OCI-LY3 (cell line): ENCODE measurements around the gene PARP12.

ENCODE experiments used
- H2AFZ ChIP-seq: fragments of 200-600, 300-600 bp; shearing (Covaris generic); 2 replicates; pipeline ENCODE4 v1.6.0; 2014; ENCODE audit warnings: antibody characterized with exemption, low read depth, low read length
- H3K27ac ChIP-seq: fragments of 200-600, 300-600 bp; sonication (generic); 2 replicates; pipeline ENCODE4 v1.5.1; 2014; ENCODE audit warnings: mild to moderate bottlenecking, low read length, moderate library complexity, mixed read lengths
- H3K27me3 ChIP-seq: fragments of 200-600, 300-600 bp; sonication (generic); 2 replicates; pipeline ENCODE4 v1.6.1; 2014; ENCODE audit warnings: low read depth, low read length, mixed read lengths
- H3K36me3 ChIP-seq: fragments of 200-600, 300-600 bp; sonication (generic); replicated peaks from 2 replicates; pipeline ENCODE3; 2014; ENCODE audit warnings: low read depth, low read length, mixed read lengths
- H3K4me1 ChIP-seq: fragments of 300-600, 200-600 bp; sonication (generic); 2 replicates; pipeline ENCODE4 v1.6.1; 2014; ENCODE audit warnings: low read length, mixed read lengths
- H3K4me2 ChIP-seq: fragments of 200-600, 300-600 bp; sonication (generic); 2 replicates; pipeline ENCODE4 v1.6.1; 2014; ENCODE audit warnings: low read length, mixed read lengths
- H3K4me3 ChIP-seq: fragments of 300-600, 200-600 bp; sonication (generic); 2 replicates; pipeline ENCODE4 v1.5.1; 2014; ENCODE audit warnings: antibody characterized with exemption, mild to moderate bottlenecking, low read length, moderate library complexity
- H3K79me2 ChIP-seq: fragments of 300-600, 200-600 bp; shearing (Covaris generic); 2 replicates; pipeline ENCODE4 v1.6.1; 2014; ENCODE audit warnings: mild to moderate bottlenecking, low read length, mixed read lengths
- H3K9ac ChIP-seq: fragments of 300-600, 200-600 bp; shearing (Covaris generic); 2 replicates; pipeline ENCODE4 v1.6.0; 2014; ENCODE audit warnings: mild to moderate bottlenecking, low read length, moderate library complexity
- H3K9me3 ChIP-seq: fragments of 200-600, 300-600 bp; shearing (Covaris generic); 2 replicates; pipeline ENCODE4 v1.6.1; 2014; ENCODE audit warnings: low read length, mixed read lengths; ENCODE audit not compliant: insufficient read depth
- H4K20me1 ChIP-seq: fragments of 200-600, 300-600 bp; sonication (generic); 2 replicates; pipeline ENCODE4 v1.6.1; 2016; ENCODE audit warnings: low read length, mixed read lengths; ENCODE audit not compliant: insufficient read depth
- CTCF ChIP-seq: fragments of 200-600, 300-600 bp; sonication (generic); IDR thresholded peaks from 2 replicates; pipeline ENCODE4 v1.5.1; 2014; ENCODE audit warnings: antibody characterized with exemption, low read length, low read depth
- EZH2phosphoT487 ChIP-seq: fragments of 200-600 bp; shearing (Covaris generic); IDR thresholded peaks from 2 replicates; pipeline ENCODE4 v1.6.1; 2018; ENCODE audit warnings: antibody characterized with exemption, mixed run types, low read depth

Gene PARP12

GRCh38 chr7:139976838-139977656 is 85.7 kb downstream of the PARP12 start:
- no peak overlapping the region for H2AFZ ChIP-seq

GRCh38 chr7:139976055-139976837 is 86.5 kb downstream of the PARP12 start:
- no peaks in the 10 kb centered on the region for H3K36me3 ChIP-seq
- H4K20me1 ChIP-seq: no peaks in the 10 kb centered on the region
- H3K27ac ChIP-seq: no peak overlapping the region
- no peaks in the 10 kb centered on the region for H3K9me3 ChIP-seq
- no peaks in the 10 kb centered on the region for H3K79me2 ChIP-seq
- H3K9ac ChIP-seq: no peak overlapping the region
- H3K4me1 ChIP-seq: no peaks in the 10 kb centered on the region
- no peak overlapping the region for H2AFZ ChIP-seq
- no peak for TF ChIP-seq CTCF
- TF ChIP-seq EZH2phosphoT487: no peak
- H3K4me3 ChIP-seq: no peak overlapping the region
- no peak overlapping the region for H3K4me2 ChIP-seq
- peaks cover 46% of the 10 kb centered on the region for H3K27me3 ChIP-seq

More at GRCh38 chr7:139976838-139977656, 85.7 kb downstream of the PARP12 start:
- Histone ChIP-seq H3K27ac (no peak overlapping the region), H3K36me3 (no peaks in the 10 kb centered on the region), H3K9ac (no peak overlapping the region), H3K9me3 (no peaks in the 10 kb centered on the region), H3K4me3 (no peak overlapping the region), H3K79me2 (no peaks in the 10 kb centered on the region), H4K20me1 (no peaks in the 10 kb centered on the region), H3K4me1 (no peaks in the 10 kb centered on the region), H3K4me2 (no peak overlapping the region), H3K27me3 (peaks cover 38% of the 10 kb centered on the region)
- TF ChIP-seq CTCF (no peak), EZH2phosphoT487 (no peak)

GRCh38 chr7:139974179-139974811 is 88.5 kb downstream of the PARP12 start:
- Histone ChIP-seq H3K4me2 (no peak overlapping the region), H3K9me3 (no peaks in the 10 kb centered on the region), H3K4me3 (no peak overlapping the region), H3K9ac (no peak overlapping the region), H3K27me3 (peaks cover 55% of the 10 kb centered on the region), H4K20me1 (no peaks in the 10 kb centered on the region), H2AFZ (no peak overlapping the region), H3K36me3 (no peaks in the 10 kb centered on the region), H3K27ac (no peak overlapping the region), H3K4me1 (no peaks in the 10 kb centered on the region), H3K79me2 (no peaks in the 10 kb centered on the region)
- no peak for TF ChIP-seq CTCF
- TF ChIP-seq EZH2phosphoT487: no peak
